Thoracic aorta (tissue), 2 donors: Measurements from ENCODE around the gene FAM83F. TPM values are rescaled to one million over a fixed set of nuclear protein-coding genes. Genes with fewer than 3 reads are reported as not detected.

Source experiments
- ATAC-seq: fragments of 150-250 bp; one replicate; pipeline ENCODE4 v1.8.0; 2017; ENCODE audit warnings: low read depth; ENCODE audit not compliant: insufficient number of reproducible peaks, low FRiP score
- DNase-seq: peaks from one replicate; pipeline ENCODE4 v3.0.0-alpha.2; 2020; ENCODE audit warnings: low spot score
- H3K27ac ChIP-seq, 2 donors: fragments of 200-600 bp; sonication (generic); 1 replicate in 1 of 2; 2 replicates in 1 of 2; pipeline ENCODE4 v1.5.1; 2016; ENCODE audit warnings: mild to moderate bottlenecking in 2 of 2, moderate library complexity in 2 of 2
- H3K27me3 ChIP-seq: fragments of 200-600 bp; sonication (generic); replicated peaks from 2 replicates; pipeline ENCODE4 v1.6.0; 2016; ENCODE audit warnings: mild to moderate bottlenecking; ENCODE audit not compliant: insufficient read depth
- H3K36me3 ChIP-seq: fragments of 200-600 bp; sonication (generic); one replicate; pipeline ENCODE4 v1.5.1; 2016
- H3K4me1 ChIP-seq, 2 donors: fragments of 200-600 bp; sonication (generic); 1 replicate in 1 of 2; 2 replicates in 1 of 2; pipeline versions ENCODE4 v1.5.1 to v1.6.0; 2016; ENCODE audit warnings: low read depth in 2 of 2, mild to moderate bottlenecking in 1 of 2; ENCODE audit not compliant: control insufficient read depth in 1 of 2
- H3K4me3 ChIP-seq: fragments of 200-600 bp; sonication (generic); 2 replicates; pipeline ENCODE4 v1.5.1; 2016; ENCODE audit warnings: mild to moderate bottlenecking
- H3K9me3 ChIP-seq: fragments of 200-600 bp; sonication (generic); 2 replicates; pipeline ENCODE4 v1.5.1; 2016
- CTCF ChIP-seq: fragments of 200-600 bp; sonication (generic); IDR thresholded peaks from one replicate; pipeline ENCODE4 v1.5.1; 2019; ENCODE audit warnings: antibody characterized with exemption
- total RNA-seq, 2 donors: library from RNA; depleted of rRNA; stranded (reverse); fragments of >200 nt; gene quantifications; one replicate each; pipeline versions ENCODE4 v1.1.0 to v1.2.3, GENCODE V29; 2016

FAM83F gene
- total RNA-seq, 2 donors from 2014 or later = under 0.01 to 0.28 TPM

GRCh38 chr22:40067639-40068038, 72.9 kb downstream of the FAM83F start:
- Histone ChIP-seq H3K9me3 (no peaks in the 10 kb centered on the region), H3K27me3 (no peaks in the 10 kb centered on the region), H3K27ac (no peak overlapping the region), H3K36me3 (no peaks in the 10 kb centered on the region), H3K4me1 (peaks cover 23 to 32% of the 10 kb centered on the region in 2 donors), H3K4me3 (no peak overlapping the region)
- TF ChIP-seq CTCF = no peak
- ATAC-seq = no peak
- DNase-seq = no peak

- H3K4me1 ChIP-seq = peaks cover 18 to 26% of the 10 kb centered on the region in 2 donors
- no peak overlapping the region for H3K4me3 ChIP-seq
- H3K36me3 ChIP-seq = no peaks in the 10 kb centered on the region
- no peaks in the 10 kb centered on the region for H3K9me3 ChIP-seq
- no peak for TF ChIP-seq CTCF
- H3K27me3 ChIP-seq = no peaks in the 10 kb centered on the region
- DNase-seq (no peak), ATAC-seq (no peak)
- H3K27ac ChIP-seq = no peak overlapping the region
Measured at GRCh38 chr22:40070701-40071100, 75.9 kb downstream of the FAM83F start.

GRCh38 chr22:40071720-40072119, 77.0 kb downstream of the FAM83F start:
- TF ChIP-seq CTCF = no peak
- H3K27ac ChIP-seq = no peak overlapping the region
- H3K27me3 ChIP-seq = no peaks in the 10 kb centered on the region
- no peak for ATAC-seq
- no peaks in the 10 kb centered on the region for H3K9me3 ChIP-seq
- H3K36me3 ChIP-seq = no peaks in the 10 kb centered on the region
- no peak overlapping the region for H3K4me3 ChIP-seq
- peaks cover 13 to 18% of the 10 kb centered on the region in 2 donors for H3K4me1 ChIP-seq
- no peak for DNase-seq

- H3K36me3 ChIP-seq = no peaks in the 10 kb centered on the region
- H3K27me3 ChIP-seq = no peaks in the 10 kb centered on the region
- H3K4me1 ChIP-seq = peaks cover 12 to 18% of the 10 kb centered on the region in 2 donors
- H3K27ac ChIP-seq = no peak overlapping the region
- H3K9me3 ChIP-seq = no peaks in the 10 kb centered on the region
- TF ChIP-seq CTCF = no peak
- H3K4me3 ChIP-seq = no peak overlapping the region
- DNase-seq = no peak
- ATAC-seq = no peak
Measured at GRCh38 chr22:40076702-40077645, 82.2 kb downstream of the FAM83F start.

- Histone ChIP-seq H3K36me3 (no peaks in the 10 kb centered on the region), H3K27ac (no peak overlapping the region), H3K27me3 (no peaks in the 10 kb centered on the region), H3K9me3 (no peaks in the 10 kb centered on the region), H3K4me3 (no peak overlapping the region), H3K4me1 (peaks cover 12 to 18% of the 10 kb centered on the region in 2 donors)
- ATAC-seq (no peak), DNase-seq (no peak)
- TF ChIP-seq CTCF = no peak
Measured at GRCh38 chr22:40077646-40078016, 82.9 kb downstream of the FAM83F start.
